CD14-positive monocyte (primary cell): ENCODE results near the gene FRMD4A. TPM values are rescaled to one million over a fixed set of nuclear protein-coding genes. Genes with fewer than 3 reads are reported as not detected.

ENCODE experiments used
- DNase-seq, 3 donors: peaks; one replicate each; pipeline ENCODE4 v3.0.0-alpha.2; 2011 to 2022
- H2AFZ ChIP-seq: 2 replicates; pipeline ENCODE4 v1.6.0; 2012; ENCODE audit warnings: mild to moderate bottlenecking, low read depth, low read length, inconsistent platforms; ENCODE audit not compliant: insufficient read depth, poor library complexity, severe bottlenecking
- H3K27ac ChIP-seq, 2 donors: 1 replicate in 1 of 2; 2 replicates in 1 of 2; pipeline ENCODE4 v1.5.1; 2012 to 2013; ENCODE audit warnings: low read length in 2 of 2, control low read depth in 1 of 2, inconsistent platforms in 1 of 2, low read depth in 1 of 2, mild to moderate bottlenecking in 1 of 2
- H3K27me3 ChIP-seq, 2 donors: one replicate each; pipeline versions ENCODE4 v1.6.0 to v1.6.1; 2011 to 2013; ENCODE audit warnings: low read length in 2 of 2; ENCODE audit not compliant: control insufficient read depth in 2 of 2, insufficient read depth in 2 of 2
- H3K36me3 ChIP-seq, 2 donors: replicated peaks in 1 of 2; 1 replicate in 1 of 2; 2 replicates in 1 of 2; pipeline versions ENCODE4 v1.5.1 to v1.6.1; 2012 to 2013; ENCODE audit warnings: low read length in 2 of 2, control low read depth in 1 of 2, inconsistent platforms in 1 of 2, mild to moderate bottlenecking in 1 of 2; ENCODE audit not compliant: insufficient read depth in 2 of 2, control insufficient read depth in 1 of 2
- H3K4me1 ChIP-seq, 2 donors: 1 replicate in 1 of 2; 2 replicates in 1 of 2; pipeline versions ENCODE4 v1.5.1 to v1.6.1; 2012 to 2013; ENCODE audit warnings: low read length in 2 of 2, control low read depth in 1 of 2, inconsistent platforms in 1 of 2, mild to moderate bottlenecking in 1 of 2, moderate library complexity in 1 of 2; ENCODE audit not compliant: insufficient read depth in 2 of 2, control insufficient read depth in 1 of 2
- H3K4me2 ChIP-seq: replicated peaks from 2 replicates; pipeline ENCODE3; 2012; ENCODE audit warnings: low read length, moderate library complexity, mild to moderate bottlenecking; ENCODE audit not compliant: poor library complexity, severe bottlenecking; ENCODE audit errors: extremely low read depth
- H3K4me3 ChIP-seq, 3 experiments: fragments of 200-600 bp in 1 of 3; sonication (generic) in 1 of 3; replicated peaks in 1 of 3; 1 replicate in 2 of 3; 2 replicates in 1 of 3; pipeline ENCODE4 v1.5.1; 2011 to 2013; ENCODE audit warnings: low read length in 3 of 3, mild to moderate bottlenecking in 3 of 3, control low read depth in 2 of 3, low read depth in 2 of 3, inconsistent platforms in 1 of 3, moderate library complexity in 1 of 3
- H3K79me2 ChIP-seq: 2 replicates; pipeline ENCODE4 v1.6.0; 2012; ENCODE audit warnings: mild to moderate bottlenecking, control low read depth, inconsistent platforms, low read length, moderate library complexity; ENCODE audit not compliant: insufficient read depth
- H3K9ac ChIP-seq: 2 replicates; pipeline ENCODE4 v1.6.0; 2017; ENCODE audit warnings: low read length, mild to moderate bottlenecking; ENCODE audit not compliant: insufficient read depth, poor library complexity, severe bottlenecking
- H3K9me3 ChIP-seq, 2 donors: replicated peaks in 1 of 2; 1 replicate in 1 of 2; 2 replicates in 1 of 2; pipeline versions ENCODE4 v1.5.1 to v1.6.1; 2012 to 2013; ENCODE audit warnings: low read length in 2 of 2, control low read depth in 1 of 2; ENCODE audit not compliant: control insufficient read depth in 1 of 2, insufficient read depth in 1 of 2
- H4K20me1 ChIP-seq: 2 replicates; pipeline ENCODE4 v1.6.0; 2012; ENCODE audit warnings: mild to moderate bottlenecking, low read length, control low read depth, moderate library complexity; ENCODE audit not compliant: insufficient read depth
- H3K27ac Mint-ChIP-seq, 7 donors: one replicate each; pipeline ENCODE4 v1.8.0; 2020; ENCODE audit warnings: mild to moderate bottlenecking in 7 of 7, mixed read lengths in 7 of 7, moderate library complexity in 6 of 7, inconsistent platforms in 2 of 7
- H3K27me3 Mint-ChIP-seq, 3 donors: one replicate each; pipeline ENCODE4 v1.8.0; 2021 to 2022; ENCODE audit warnings: low read depth in 3 of 3, mild to moderate bottlenecking in 3 of 3, mixed read lengths in 3 of 3, moderate library complexity in 3 of 3, inconsistent platforms in 1 of 3
- H3K36me3 Mint-ChIP-seq, 2 donors: one replicate each; pipeline ENCODE4 v1.8.0; 2020; ENCODE audit warnings: mixed read lengths in 2 of 2, inconsistent platforms in 1 of 2, mild to moderate bottlenecking in 1 of 2
- H3K4me1 Mint-ChIP-seq: one replicate; pipeline ENCODE4 v1.8.0; 2020; ENCODE audit warnings: mild to moderate bottlenecking, mixed read lengths
- H3K4me3 Mint-ChIP-seq, 2 donors: one replicate each; pipeline ENCODE4 v1.8.0; 2020; ENCODE audit warnings: mild to moderate bottlenecking in 2 of 2, mixed read lengths in 2 of 2, moderate library complexity in 1 of 2
- H3K9me3 Mint-ChIP-seq, 7 donors: one replicate each; pipeline ENCODE4 v1.8.0; 2020 to 2022; ENCODE audit warnings: mixed read lengths in 7 of 7, mild to moderate bottlenecking in 6 of 7, moderate library complexity in 6 of 7, inconsistent platforms in 2 of 7
- CTCF ChIP-seq: fragments of 200-600 bp; IDR thresholded peaks from one replicate; pipeline ENCODE4 v1.8.0; 2022; ENCODE audit warnings: antibody characterized with exemption, mild to moderate bottlenecking
- WGBS: methylation state at CpG from one replicate; pipeline ENCODE4 v1.1.5; 2013; ENCODE audit warnings: missing lambda C conversion rate; ENCODE audit not compliant: insufficient coverage; 5-methylcytosine and 5-hydroxymethylcytosine counted together
- intact Hi-C, 2 donors: fragments of 100-400 bp; cut with micrococcal nuclease; formaldehyde crosslinking; loops; one replicate each; pipeline versions ENCODE4 v1.15.0 to v1.15.1; 2023
- polyA plus RNA-seq, 3 donors: library from polyadenylated mRNA; depleted of rRNA in 1 of 3; unstranded in 2 of 3; stranded (reverse) in 1 of 3; fragments of 300-500 nt in 2 of 3; fragments of >200 nt in 1 of 3; fragmentation: Illumina TruSeq in 2 of 3; gene quantifications; 1 replicate in 2 of 3; 2 replicates in 1 of 3; pipeline ENCODE4 v1.2.3, GENCODE V29; 2012 to 2021

FRMD4A gene
- polyA plus RNA-seq, 3 donors = 0.12 TPM; not detected in 2

- no peak for DNase-seq
Measured at GRCh38 chr10:14134275-14134674, 196.4 kb downstream of the FRMD4A start.

GRCh38 chr10:14131261-14131960, 199.3 kb downstream of the FRMD4A start:
- intact Hi-C loops = no loop called here
- no peak for TF ChIP-seq CTCF

More at GRCh38 chr10:14134275-14134674, 196.4 kb downstream of the FRMD4A start:
- H3K4me2 ChIP-seq = no peak overlapping the region
- Mint-ChIP-seq H3K9me3 (peaks cover 0 to 5% (median 1%) of the 10 kb centered on the region in 7 donors), H3K36me3 (no peaks in the 10 kb centered on the region), H3K27me3 (peaks cover 4 to 6% (median 5%) of the 10 kb centered on the region in 3 donors), H3K27ac (no peak overlapping the region), H3K4me1 (no peaks in the 10 kb centered on the region), H3K4me3 (no peak overlapping the region)
- no peaks in the 10 kb centered on the region for H3K27me3 ChIP-seq
- H3K27ac ChIP-seq = no peak overlapping the region
- intact Hi-C loops = no loop called here
- no peaks in the 10 kb centered on the region for H3K4me1 ChIP-seq
- H3K9me3 ChIP-seq = no peaks in the 10 kb centered on the region
- H3K9ac ChIP-seq = no peak overlapping the region
- no peaks in the 10 kb centered on the region for H3K36me3 ChIP-seq
- H2AFZ ChIP-seq = no peak overlapping the region
- H4K20me1 ChIP-seq = no peaks in the 10 kb centered on the region
- H3K4me3 ChIP-seq = no peak overlapping the region
- no peak for TF ChIP-seq CTCF
- no peaks in the 10 kb centered on the region for H3K79me2 ChIP-seq
- 90% methylated on average over 1 of the region's 1 CpG for WGBS

More at GRCh38 chr10:14131261-14131960, 199.3 kb downstream of the FRMD4A start:
- H3K9me3 ChIP-seq = no peaks in the 10 kb centered on the region
- H3K27ac ChIP-seq = no peak overlapping the region
- H3K27me3 Mint-ChIP-seq = peaks cover 3 to 11% (median 6%) of the 10 kb centered on the region in 3 donors
- H3K4me2 ChIP-seq = no peak overlapping the region
- no peak overlapping the region for H2AFZ ChIP-seq
- H3K4me1 ChIP-seq = no peaks in the 10 kb centered on the region
- no peak for DNase-seq
- peaks cover 0 to 5% (median 0%) of the 10 kb centered on the region in 7 donors for H3K9me3 Mint-ChIP-seq
- H3K79me2 ChIP-seq = no peaks in the 10 kb centered on the region
- H3K27me3 ChIP-seq = no peaks in the 10 kb centered on the region
- H3K4me3 Mint-ChIP-seq = no peak overlapping the region
- no peak overlapping the region for H3K9ac ChIP-seq
- no peaks in the 10 kb centered on the region for H4K20me1 ChIP-seq
- H3K27ac Mint-ChIP-seq = no peak overlapping the region
- H3K4me3 ChIP-seq = no peak overlapping the region
- H3K36me3 Mint-ChIP-seq = no peaks in the 10 kb centered on the region
- no peaks in the 10 kb centered on the region for H3K36me3 ChIP-seq
- no peaks in the 10 kb centered on the region for H3K4me1 Mint-ChIP-seq
- 89% methylated on average over 13 of the region's 14 CpGs for WGBS
